H1 (cell line): ENCODE measurements around the gene OPCML. TPM values are rescaled to one million over a fixed set of nuclear protein-coding genes. Genes with fewer than 3 reads are reported as not detected.

Source experiments
- CTCF ChIA-PET: fragments of 300-600 bp; sonication (Branson Sonifier 250); formaldehyde crosslinking; loops from one replicate; lab custom pipeline; 2021; ENCODE audit not compliant: partially characterized antibody; lab: Charles Lee
- POLR2A ChIA-PET: fragments of 300-600 bp; sonication (Branson Sonifier 250); formaldehyde crosslinking; loops from one replicate; lab custom pipeline; 2021; ENCODE audit warnings: inconsistent platforms; ENCODE audit not compliant: partially characterized antibody; lab: Charles Lee
- DNase-seq, 2 experiments: peaks; one replicate each; pipeline versions ENCODE4 v3.0.0 to v3.0.0-alpha.2; 2010 to 2022; ENCODE audit warnings: low spot score in 2 of 2, low read depth in 1 of 2, mixed read lengths in 1 of 2
- FAIRE-seq: peaks from 2 replicates; lab custom pipeline; 2011; peaks lifted over from hg19 to GRCh38; lab: Jason Lieb, UNC
- H2AFZ ChIP-seq: 2 replicates; pipeline ENCODE4 v1.8.1; 2012; ENCODE audit warnings: low read length, inconsistent platforms
- H2AK5ac ChIP-seq: 2 replicates; pipeline ENCODE4 v1.6.1; 2013; ENCODE audit warnings: low read depth, low read length
- H2BK120ac ChIP-seq: replicated peaks from 2 replicates; pipeline ENCODE3; 2013; ENCODE audit warnings: low read depth, low read length, inconsistent platforms
- H2BK12ac ChIP-seq: 2 replicates; pipeline ENCODE4 v1.6.1; 2013; ENCODE audit warnings: low read depth, low read length
- H2BK15ac ChIP-seq: 2 replicates; pipeline ENCODE4 v1.6.1; 2013; ENCODE audit warnings: low read length
- H2BK20ac ChIP-seq: 2 replicates; pipeline ENCODE4 v1.6.1; 2013; ENCODE audit warnings: low read length
- H2BK5ac ChIP-seq: 2 replicates; pipeline ENCODE4 v1.6.1; 2013; ENCODE audit warnings: low read depth, low read length
- H3K14ac ChIP-seq: 2 replicates; pipeline ENCODE4 v1.6.1; 2013; ENCODE audit warnings: inconsistent platforms; ENCODE audit not compliant: insufficient read length
- H3K18ac ChIP-seq: 2 replicates; pipeline ENCODE4 v1.6.1; 2013; ENCODE audit warnings: low read length; ENCODE audit errors: extremely low read depth
- H3K23ac ChIP-seq: 2 replicates; pipeline ENCODE4 v1.6.1; 2013; ENCODE audit warnings: inconsistent platforms; ENCODE audit not compliant: insufficient read length
- H3K23me2 ChIP-seq: 2 replicates; pipeline ENCODE4 v1.6.1; 2013; ENCODE audit warnings: low read depth, low read length
- H3K27ac ChIP-seq: 2 replicates; pipeline ENCODE4 v1.6.1; 2011; ENCODE audit warnings: low read depth, low read length, inconsistent platforms
- H3K27me3 ChIP-seq, 4 experiments: replicated peaks in 1 of 4; 1 replicate in 1 of 4; 2 replicates in 3 of 4; pipeline versions ENCODE4 v1.6.1 to v1.8.1; 2011 to 2013; ENCODE audit warnings: low read length in 3 of 4, mild to moderate bottlenecking in 3 of 4, inconsistent platforms in 2 of 4, mixed read lengths in 2 of 4, moderate library complexity in 1 of 4; ENCODE audit not compliant: control insufficient read depth in 3 of 4, insufficient read depth in 3 of 4; ENCODE audit errors: extremely low read depth in 1 of 4
- H3K36me3 ChIP-seq, 4 experiments: 2 replicates each; pipeline versions ENCODE4 v1.6.1 to v1.8.1; 2011 to 2013; ENCODE audit warnings: mild to moderate bottlenecking in 4 of 4, low read length in 3 of 4, moderate library complexity in 2 of 4, control low read depth in 1 of 4, inconsistent platforms in 1 of 4; ENCODE audit not compliant: insufficient read depth in 4 of 4, control insufficient read depth in 2 of 4
- H3K4ac ChIP-seq: replicated peaks from 2 replicates; pipeline ENCODE3; 2013; ENCODE audit warnings: low read length, low read depth, mixed read lengths, inconsistent platforms; ENCODE audit not compliant: insufficient read length
- H3K4me1 ChIP-seq, 4 experiments: replicated peaks in 1 of 4; 1 replicate in 1 of 4; 2 replicates in 3 of 4; pipeline versions ENCODE4 v1.6.1 to v1.8.1; 2011 to 2013; ENCODE audit warnings: low read length in 3 of 4, inconsistent platforms in 2 of 4, mixed read lengths in 1 of 4; ENCODE audit not compliant: insufficient read depth in 4 of 4, control insufficient read depth in 3 of 4
- H3K4me2 ChIP-seq, 2 experiments: 2 replicates each; pipeline versions ENCODE4 v1.6.1 to v1.8.1; 2011 to 2013; ENCODE audit warnings: low read depth in 2 of 2, low read length in 2 of 2, control low read depth in 1 of 2, inconsistent platforms in 1 of 2, mild to moderate bottlenecking in 1 of 2; ENCODE audit not compliant: insufficient read depth in 1 of 2
- H3K4me3 ChIP-seq, 4 experiments: fragments of 200-600, 300-600 bp in 1 of 4; sonication (generic), shearing (Covaris generic), sonication (Bioruptor Twin) in 1 of 4; 2 replicates each; pipeline versions ENCODE4 v1.5.1 to v1.8.1; 2011 to 2016; ENCODE audit warnings: low read length in 4 of 4, low read depth in 3 of 4, control low read depth in 2 of 4, inconsistent platforms in 2 of 4, mild to moderate bottlenecking in 2 of 4, mixed read lengths in 1 of 4, moderate library complexity in 1 of 4; ENCODE audit not compliant: insufficient read depth in 2 of 4; ENCODE audit errors: extremely low read depth in 1 of 4
- H3K56ac ChIP-seq: replicated peaks from 2 replicates; pipeline ENCODE3; 2013; ENCODE audit warnings: low read depth, mild to moderate bottlenecking, mixed read lengths, low read length, inconsistent platforms; ENCODE audit not compliant: insufficient read length
- H3K79me1 ChIP-seq: 2 replicates; pipeline ENCODE4 v1.6.1; 2013; ENCODE audit warnings: low read depth, low read length, control low read depth
- H3K79me2 ChIP-seq, 2 experiments: 2 replicates each; pipeline versions ENCODE4 v1.6.1 to v1.8.1; 2012 to 2013; ENCODE audit warnings: low read length in 2 of 2, mild to moderate bottlenecking in 2 of 2, inconsistent platforms in 1 of 2; ENCODE audit not compliant: insufficient read depth in 2 of 2, control insufficient read depth in 1 of 2
- H3K9ac ChIP-seq, 4 experiments: replicated peaks in 1 of 4; 1 replicate in 1 of 4; 2 replicates in 3 of 4; pipeline versions ENCODE4 v1.6.1 to v1.8.1; 2011 to 2013; ENCODE audit warnings: low read depth in 3 of 4, low read length in 3 of 4, control low read depth in 2 of 4, mild to moderate bottlenecking in 2 of 4, moderate library complexity in 2 of 4, inconsistent platforms in 1 of 4; ENCODE audit errors: extremely low read depth in 1 of 4
- H3K9me3 ChIP-seq, 2 experiments: 2 replicates each; pipeline versions ENCODE4 v1.6.1 to v1.8.1; 2012 to 2013; ENCODE audit warnings: mild to moderate bottlenecking in 2 of 2, moderate library complexity in 2 of 2, control low read depth in 1 of 2, inconsistent platforms in 1 of 2, low read depth in 1 of 2, low read length in 1 of 2, mixed read lengths in 1 of 2; ENCODE audit not compliant: insufficient read depth in 2 of 2
- H4K20me1 ChIP-seq, 2 experiments: replicated peaks in 1 of 2; 2 replicates each; pipeline versions ENCODE3 to v1.8.1; 2011 to 2013; ENCODE audit warnings: inconsistent platforms in 2 of 2, low read length in 2 of 2, mild to moderate bottlenecking in 1 of 2; ENCODE audit not compliant: insufficient read depth in 2 of 2, control insufficient read depth in 1 of 2
- H4K5ac ChIP-seq: 2 replicates; pipeline ENCODE4 v1.6.1; 2013; ENCODE audit warnings: low read length, low read depth, mixed read lengths, inconsistent platforms; ENCODE audit not compliant: insufficient read length
- H4K8ac ChIP-seq: 2 replicates; pipeline ENCODE4 v1.8.0; 2013; ENCODE audit warnings: mild to moderate bottlenecking, moderate library complexity, low read length, inconsistent platforms; ENCODE audit not compliant: insufficient read depth; ENCODE audit errors: extremely low read depth
- H4K91ac ChIP-seq: replicated peaks from 2 replicates; pipeline ENCODE3; 2013; ENCODE audit warnings: low read length, mixed read lengths, inconsistent platforms; ENCODE audit not compliant: insufficient read length
- CHD1 ChIP-seq: IDR thresholded peaks from 2 replicates; pipeline ENCODE4 v1.6.1; 2012; ENCODE audit warnings: low read depth, low read length, improper control_type of control experiment
- GTF2F1 ChIP-seq: IDR thresholded peaks from 2 replicates; pipeline ENCODE4 v1.6.1; 2012; ENCODE audit warnings: low read depth, low read length, improper control_type of control experiment, borderline replicate concordance
- PHF8 ChIP-seq: fragments of 200-600 bp; sonication (generic); conservative IDR thresholded peaks from 2 replicates; pipeline ENCODE4 v1.7.1; 2012; ENCODE audit warnings: low read depth, mild to moderate bottlenecking, inconsistent platforms, low read length, moderate library complexity
- POLR2AphosphoS5 ChIP-seq: IDR thresholded peaks from 2 replicates; pipeline ENCODE4 v1.6.1; 2011; ENCODE audit warnings: low read depth, low read length
- SUZ12 ChIP-seq: fragments of 200-600 bp; sonication (generic); IDR thresholded peaks from 2 replicates; pipeline ENCODE4 v1.6.1; 2012; ENCODE audit warnings: mild to moderate bottlenecking, inconsistent platforms, low read length, moderate library complexity, mixed read lengths
- TEAD4 ChIP-seq: IDR thresholded peaks from 2 replicates; pipeline ENCODE4 v1.6.1; 2012; ENCODE audit warnings: low read depth, low read length, inconsistent platforms, mixed read lengths
- WGBS, 2 experiments: shearing (Covaris generic) in 1 of 2; methylation state at CpG; one replicate each; pipeline versions ENCODE4 v1.1.6 to v1.1.7; 2013 to 2015; ENCODE audit warnings: low lambda C conversion rate in 2 of 2, mixed read lengths in 2 of 2, inconsistent platforms in 1 of 2, low coverage in 1 of 2, missing lambda C conversion rate in 1 of 2; ENCODE audit not compliant: insufficient replicate concordance in 2 of 2, insufficient coverage in 1 of 2, insufficient read length in 1 of 2; ENCODE audit errors: extremely low coverage in 1 of 2, missing lambda C conversion rate in 1 of 2; 5-methylcytosine and 5-hydroxymethylcytosine counted together
- polyA plus RNA-seq, 7 experiments: library from polyadenylated mRNA; depleted of rRNA in 3 of 7; stranded (reverse) in 5 of 7; unstranded in 2 of 7; fragments of >200 nt in 5 of 7; fragments of 200-250 nt in 2 of 7; gene quantifications; 1 replicate in 5 of 7; 2 replicates in 1 of 7; 4 replicates in 1 of 7; pipeline versions ENCODE4 v1.2.1 to v1.2.3, GENCODE V29; 2011 to 2013; ENCODE audit warnings: missing spikeins in 2 of 7, mixed read lengths in 2 of 7
- total RNA-seq: library from RNA; stranded (reverse); fragmentation: NEBNext Ultra II Directional; extraction: Animal tissue kit (Norgen Biotek cat#: 25700); gene quantifications from 2 replicates; pipeline ENCODE4 v1.2.1, GENCODE V29; 2021

The OPCML gene
- total and polyA plus RNA-seq, 2 of the 8 experiments (the other 6 are each of a cell fraction or from before 2014, with no cell fraction given) = 2.3 to 3.1 TPM

DNA sequence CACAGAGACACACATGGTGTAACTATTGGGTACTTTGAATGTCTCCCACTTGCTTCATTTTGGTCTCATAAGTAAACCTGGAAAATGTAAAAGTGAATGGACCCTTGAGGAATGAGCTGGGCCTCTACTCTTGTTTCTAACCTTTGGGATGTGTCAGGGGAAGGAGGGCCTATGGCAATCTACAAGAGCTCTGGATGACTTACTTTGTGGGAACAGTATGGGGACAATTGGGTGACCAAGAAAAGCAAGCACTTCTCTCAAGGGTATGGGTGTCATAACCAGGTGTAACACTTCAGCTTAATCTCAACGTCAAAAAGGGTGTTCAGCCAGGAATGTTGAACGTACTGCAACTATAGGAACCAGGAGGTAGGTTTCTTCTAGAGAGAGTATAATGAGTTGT, 144.0 kb downstream of the OPCML start:
- Histone ChIP-seq H3K23me2 (no peaks in the 10 kb centered on the region), H3K56ac (no peak overlapping the region), H4K91ac (no peak overlapping the region), H4K8ac (no peak overlapping the region), H3K4me3 (no peak overlapping the region), H2AK5ac (no peak overlapping the region), H3K9me3 (no peaks in the 10 kb centered on the region), H3K4me2 (no peak overlapping the region), H3K36me3 (no peaks in the 10 kb centered on the region), H3K9ac (no peak overlapping the region), H3K4ac (no peak overlapping the region), H3K4me1 (peaks cover 0 to 4% (median 1%) of the 10 kb centered on the region in 4 experiments; a peak in 2 of 7 replicates), H3K27me3 (no peaks in the 10 kb centered on the region), H2BK120ac (no peak overlapping the region), H2BK12ac (no peak overlapping the region), H2AFZ (no peak overlapping the region), H3K27ac (no peak overlapping the region), H3K79me1 (no peaks in the 10 kb centered on the region), H3K14ac (no peak overlapping the region), H4K20me1 (no peaks in the 10 kb centered on the region), H2BK15ac (no peak overlapping the region), H2BK20ac (no peak overlapping the region), H3K23ac (no peak overlapping the region), H2BK5ac (no peak overlapping the region), H4K5ac (no peak overlapping the region), H3K79me2 (no peaks in the 10 kb centered on the region), H3K18ac (no peak overlapping the region)
- POLR2A ChIA-PET = no interaction called here
- CTCF ChIA-PET = interaction anchor here (0.8 to 6.5 kb wide), 5 partner anchors 9 to 310 kb away, joined by 3 to 23 read pairs (median 4); no protein-coding TSS in a partner anchor
- WGBS, 2 experiments = 83% methylated on average over 2 of the region's 2 CpGs; no CpG with 5 or more reads in 1 of the 2 experiments
- no peak for DNase-seq
- no peak for FAIRE-seq
- TF ChIP-seq POLR2AphosphoS5 = no peak
- no peak for TF ChIP-seq SUZ12
- no peak for TF ChIP-seq TEAD4
- no peak for TF ChIP-seq CHD1
- no peak for TF ChIP-seq PHF8
- no peak for TF ChIP-seq GTF2F1
